Measurements from ENCODE around the gene MCRIP1. TPM values are rescaled to one million over a fixed set of nuclear protein-coding genes. Genes with fewer than 3 reads are reported as not detected.

The MCRIP1 gene
- total and polyA plus RNA-seq, 9 of the 15 experiments (the other 6 are each of a cell fraction or from before 2014, with no cell fraction given): 0.39 to 35.8 (median 9.7) TPM

DNA sequence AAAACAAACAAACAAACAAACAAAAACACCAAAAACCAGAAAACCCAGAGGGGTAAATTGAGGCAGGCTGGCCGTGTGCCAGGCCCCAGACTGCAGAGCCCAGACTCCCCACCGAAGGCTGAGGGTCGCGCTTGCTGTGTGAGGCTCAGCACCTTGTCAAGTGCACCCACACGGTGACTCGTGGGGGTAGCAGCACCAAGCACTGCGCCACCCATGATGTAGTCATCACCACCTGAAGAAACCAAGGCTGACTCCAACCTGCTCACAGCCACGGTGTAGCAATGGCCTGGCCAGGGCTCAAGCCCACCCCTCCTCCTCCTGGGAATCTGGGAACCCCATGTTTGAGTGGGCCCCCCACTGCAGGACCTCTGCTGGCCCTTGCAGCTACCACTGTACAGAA is 11.9 kb downstream of the MCRIP1 start:
- FAIRE-seq (no peak), DNase-seq (ENCODE audit: extremely low read depth in 1 of 4, low spot score in 3 of 4) (no peak), ATAC-seq (no peak)
- WGBS (ENCODE audit: insufficient coverage, low coverage, missing lambda C conversion rate): 56% methylated on average over 8 of the region's 8 CpGs
- POLR2A ChIA-PET: interaction anchor here (0.6 to 1.2 kb wide), 6 partner anchors 12 to 1072 kb away, joined by 3 to 4 read pairs (median 3); partner anchors contain the start of gene MCRIP1
- peak overlapping the region; percentile 84 for H3K27ac ChIP-seq (ENCODE audit: extremely low read depth, low read depth, low read length)
- H2AFZ ChIP-seq (ENCODE audit: low read depth, low read length): peak overlapping the region; percentile 90
- H3K4me3 ChIP-seq: no peak overlapping the region
- no peaks in the 10 kb centered on the region for H3K36me3 ChIP-seq (ENCODE audit: control insufficient read depth, insufficient read depth, low read length)
- in situ Hi-C loops (cut with MboI): no loop called here
- no peaks in the 10 kb centered on the region for H4K20me1 ChIP-seq (replicated peaks; ENCODE audit: control insufficient read depth, insufficient read depth, low read length)
- H3K9me3 ChIP-seq (replicated peaks; ENCODE audit: control insufficient read depth, insufficient read depth, low read depth, low read length): no peaks in the 10 kb centered on the region
- H3K9me1 ChIP-seq (ENCODE audit: control insufficient read depth, insufficient read depth, low read length): no peaks in the 10 kb centered on the region
- CTCF ChIA-PET (ENCODE audit: low intra/inter-chr PET ratio): no interaction called here
- intact Hi-C loops (cut with micrococcal nuclease): loop anchor here (5.0 kb wide), 1 partner anchor 41 kb away; the partner anchor contains the start of gene P4HB
- peak overlapping the region; percentile 67; the same call in 1 of the 2 replicates for H3K4me2 ChIP-seq (ENCODE audit: insufficient read depth, low read length)
- TF ChIP-seq ATF1 (CRISPR knock-in tag; IDR thresholded peaks at IDR 0.05): 0 out of 2 replicates have a peak, but pooled peaks have one; percentile 3
- no peak for TF ChIP-seq ATF1 (tag; IDR thresholded peaks at IDR 0.05)
- TF ChIP-seq POLR2G (IDR thresholded peaks at IDR 0.05; ENCODE audit: low read depth, low read length): 0 out of 2 replicates have a peak, but pooled peaks have one; percentile 4
- TF ChIP-seq ZNF282 (CRISPR knock-in tag; IDR thresholded peaks at IDR 0.05): no peak
- no peak for TF ChIP-seq CREB1 (IDR thresholded peaks at IDR 0.05)
- TF ChIP-seq CREB1 (CRISPR knock-in tag; IDR thresholded peaks at IDR 0.05): no peak
- peak; percentile 66 for TF ChIP-seq NFIC (IDR thresholded peaks at IDR 0.05)
- H3K27me3 ChIP-seq (ENCODE audit: control insufficient read depth in 2 of 2, insufficient read depth in 2 of 2, low read length in 2 of 2): no peaks in the 10 kb centered on the region
- H3K79me2 ChIP-seq (ENCODE audit: control insufficient read depth, insufficient read depth, low read length): no peaks in the 10 kb centered on the region
- H3K4me1 ChIP-seq (replicated peaks in 1 of 2; ENCODE audit: control insufficient read depth in 2 of 2, insufficient read depth in 2 of 2, low read length in 2 of 2): peaks cover 21 to 73% of the 10 kb centered on the region in 2 experiments
- H3K9ac ChIP-seq (ENCODE audit: insufficient read depth in 1 of 2, low read depth in 2 of 2, low read length in 2 of 2): peak overlapping the region; percentile 69 to 93; a peak in 3 of 4 replicates
- no TSS peak for BruUV-seq (replicated peaks)

DNA sequence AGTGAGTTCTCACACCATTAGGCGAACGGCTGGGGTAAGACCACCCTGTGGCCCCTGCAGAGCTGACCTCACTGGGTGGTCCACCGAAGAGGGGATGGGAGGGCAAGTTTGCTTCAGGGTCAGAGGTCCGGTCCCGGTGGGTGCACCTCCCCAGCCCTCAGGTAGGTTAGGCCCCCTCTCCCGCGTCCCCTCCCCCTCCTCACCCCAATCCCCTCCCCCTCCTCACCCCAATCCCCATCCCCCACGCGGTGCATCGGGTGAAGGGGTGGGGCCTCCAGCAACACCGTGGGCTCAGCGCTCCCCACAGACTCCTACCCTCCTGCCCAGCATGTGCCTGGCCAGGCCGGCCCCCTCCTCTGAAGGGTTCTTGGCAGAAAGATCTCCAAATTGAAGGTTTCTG is 13.4 kb downstream of the MCRIP1 start:
- Histone ChIP-seq H3K4me1 (replicated peaks in 1 of 2; ENCODE audit: control insufficient read depth in 2 of 2, insufficient read depth in 2 of 2, low read length in 2 of 2) (peaks cover 21 to 67% of the 10 kb centered on the region in 2 experiments), H3K27ac (ENCODE audit: extremely low read depth, low read depth, low read length) (no peak overlapping the region), H3K9me1 (ENCODE audit: control insufficient read depth, insufficient read depth, low read length) (no peaks in the 10 kb centered on the region), H3K4me3 (no peak overlapping the region), H3K36me3 (ENCODE audit: control insufficient read depth, insufficient read depth, low read length) (no peaks in the 10 kb centered on the region), H2AFZ (ENCODE audit: low read depth, low read length) (no peak overlapping the region), H3K4me2 (ENCODE audit: insufficient read depth, low read length) (no peak overlapping the region), H3K9ac (ENCODE audit: insufficient read depth in 1 of 2, low read depth in 2 of 2, low read length in 2 of 2) (no peak overlapping the region), H3K79me2 (ENCODE audit: control insufficient read depth, insufficient read depth, low read length) (no peaks in the 10 kb centered on the region), H4K20me1 (replicated peaks; ENCODE audit: control insufficient read depth, insufficient read depth, low read length) (no peaks in the 10 kb centered on the region), H3K9me3 (replicated peaks; ENCODE audit: control insufficient read depth, insufficient read depth, low read depth, low read length) (no peaks in the 10 kb centered on the region), H3K27me3 (ENCODE audit: control insufficient read depth in 2 of 2, insufficient read depth in 2 of 2, low read length in 2 of 2) (no peaks in the 10 kb centered on the region)
- CTCF ChIA-PET (ENCODE audit: low intra/inter-chr PET ratio): no interaction called here
- BruUV-seq (replicated peaks): no TSS peak
- TF ChIP-seq PCBP1 (IDR thresholded peaks at IDR 0.05; ENCODE audit: low read depth, low read length, poor library complexity, severe bottlenecking) (peak; percentile 83), ZNF232 (CRISPR knock-in tag; IDR thresholded peaks at IDR 0.05) (no peak)
- in situ Hi-C loops (cut with MboI): no loop called here
- WGBS (ENCODE audit: insufficient coverage, low coverage, missing lambda C conversion rate): 61% methylated on average over 4 of the region's 13 CpGs
- ATAC-seq (no peak), DNase-seq (ENCODE audit: extremely low read depth in 1 of 4, low spot score in 3 of 4) (no peak), FAIRE-seq (no peak)
- intact Hi-C loops (cut with micrococcal nuclease): loop anchor here (5.0 kb wide), 1 partner anchor 43 kb away; the partner anchor contains the start of gene P4HB
- POLR2A ChIA-PET: no interaction called here

Measured in K562 (cell line).